Keratinocyte (primary cell): Measurements from ENCODE around the gene TBP.
"Not testable (repeated sequence)": the region's sequence is repeated elsewhere in the genome, so short reads cannot be mapped to it uniquely, and the experiment has no call there.

Experiments
- CTCF ChIP-seq, 3 experiments: IDR thresholded peaks in 1 of 3; conservative IDR thresholded peaks in 1 of 3; optimal IDR thresholded peaks in 1 of 3; 2 replicates in 2 of 3; 3 replicates in 1 of 3; pipeline versions ENCODE3 to v1.5.1; 2011; ENCODE audit warnings: low read length in 3 of 3, mild to moderate bottlenecking in 3 of 3, moderate library complexity in 2 of 3, control low read depth in 1 of 3, inconsistent platforms in 1 of 3; ENCODE audit not compliant: insufficient read depth in 2 of 3; ENCODE audit errors: extremely low read depth in 1 of 3
- EZH2 ChIP-seq: IDR thresholded peaks from one replicate; pipeline ENCODE4 v1.6.1; 2012; ENCODE audit warnings: inconsistent platforms, mild to moderate bottlenecking, low read length, moderate library complexity

DNA sequence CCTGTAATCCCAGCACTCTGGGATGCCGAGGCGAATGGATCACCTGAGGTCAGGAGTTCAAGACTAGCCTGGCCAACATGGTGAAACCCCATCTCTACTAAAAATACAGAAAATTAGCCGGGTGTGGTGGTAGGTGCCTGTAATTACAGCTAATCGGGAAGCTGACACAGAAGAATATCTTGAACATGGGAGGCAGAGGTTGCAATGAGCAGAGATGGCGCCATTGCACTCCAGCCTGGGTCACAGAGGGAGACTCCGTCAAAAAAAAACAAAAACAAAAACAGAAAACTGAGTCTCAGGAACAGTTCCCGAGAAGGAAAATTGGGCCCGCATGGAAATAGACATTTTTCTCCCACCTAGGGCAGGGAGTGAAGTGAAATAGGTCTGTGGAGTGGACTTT lies 55.1 kb downstream of the TBP start:
- TF ChIP-seq CTCF (optimal IDR thresholded peaks at IDR 0.05 in 1 of 3, IDR thresholded peaks at IDR 0.05 in 1 of 3, conservative IDR thresholded peaks at IDR 0.05 in 1 of 3; ENCODE audit: extremely low read depth in 1 of 3, insufficient read depth in 2 of 3, low read length in 3 of 3); EZH2: not testable (repeated sequence)
